KOPT-K1 (cell line): ENCODE measurements around the gene MT1X.

Experiments
- H3K27ac ChIP-seq: fragments of 200-600 bp; sonication (generic); 2 replicates; pipeline ENCODE4 v1.5.1; 2016; ENCODE audit warnings: antibody characterized with exemption, mild to moderate bottlenecking, low read depth, low read length; ENCODE audit not compliant: poor library complexity, severe bottlenecking
- H3K36me3 ChIP-seq: fragments of 200-600 bp; sonication (generic); 2 replicates; pipeline ENCODE4 v1.5.1; 2017; ENCODE audit warnings: antibody characterized with exemption, mild to moderate bottlenecking, low read length, moderate library complexity; ENCODE audit not compliant: insufficient read depth
- H3K9me3 ChIP-seq: fragments of 200-600 bp; sonication (generic); 2 replicates; pipeline ENCODE4 v1.5.1; 2017; ENCODE audit warnings: antibody characterized with exemption, low read length, mild to moderate bottlenecking; ENCODE audit not compliant: insufficient read depth, poor library complexity, severe bottlenecking

The MT1X gene

GRCh38 chr16:56682703-56683397 lies 580 bp downstream of the MT1X start:
- Histone ChIP-seq H3K27ac (peak overlapping the region; percentile 45), H3K36me3 (no peaks in the 10 kb centered on the region), H3K9me3 (peaks cover 10% of the 10 kb centered on the region)

DNA sequence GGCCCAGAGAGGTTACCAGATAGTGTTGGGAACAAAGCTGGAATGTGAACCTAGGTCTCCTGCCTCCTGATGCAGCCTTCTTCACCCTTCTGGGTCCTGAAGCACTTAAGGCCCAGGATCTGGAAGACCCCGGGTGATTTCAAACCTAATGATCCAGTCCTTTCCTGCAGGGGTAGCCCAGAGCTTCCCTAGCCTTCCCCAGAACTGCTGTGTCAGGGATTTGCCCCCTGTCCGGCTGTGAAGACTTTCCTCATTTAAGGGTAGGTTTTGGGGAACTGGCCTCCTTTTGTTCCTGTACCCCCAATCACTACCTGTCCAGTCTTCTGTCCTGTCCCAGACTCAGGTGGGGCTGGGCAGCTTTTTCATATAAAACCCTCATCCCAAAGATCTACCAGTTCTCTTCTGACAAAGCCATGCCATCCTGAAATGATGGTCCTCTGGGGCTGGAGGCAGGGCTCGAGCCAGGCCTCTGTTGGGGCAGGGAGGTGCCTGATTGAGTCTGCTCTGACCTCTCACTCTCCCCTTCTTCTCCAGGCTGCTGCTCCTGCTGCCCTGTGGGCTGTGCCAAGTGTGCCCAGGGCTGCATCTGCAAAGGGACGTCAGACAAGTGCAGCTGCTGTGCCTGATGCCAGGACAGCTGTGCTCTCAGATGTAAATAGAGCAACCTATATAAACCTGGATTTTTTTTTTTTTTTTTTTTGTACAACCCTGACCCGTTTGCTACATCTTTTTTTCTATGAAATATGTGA lies 1.3 kb downstream of the MT1X start:
- no peak overlapping the region for H3K27ac ChIP-seq

DNA sequence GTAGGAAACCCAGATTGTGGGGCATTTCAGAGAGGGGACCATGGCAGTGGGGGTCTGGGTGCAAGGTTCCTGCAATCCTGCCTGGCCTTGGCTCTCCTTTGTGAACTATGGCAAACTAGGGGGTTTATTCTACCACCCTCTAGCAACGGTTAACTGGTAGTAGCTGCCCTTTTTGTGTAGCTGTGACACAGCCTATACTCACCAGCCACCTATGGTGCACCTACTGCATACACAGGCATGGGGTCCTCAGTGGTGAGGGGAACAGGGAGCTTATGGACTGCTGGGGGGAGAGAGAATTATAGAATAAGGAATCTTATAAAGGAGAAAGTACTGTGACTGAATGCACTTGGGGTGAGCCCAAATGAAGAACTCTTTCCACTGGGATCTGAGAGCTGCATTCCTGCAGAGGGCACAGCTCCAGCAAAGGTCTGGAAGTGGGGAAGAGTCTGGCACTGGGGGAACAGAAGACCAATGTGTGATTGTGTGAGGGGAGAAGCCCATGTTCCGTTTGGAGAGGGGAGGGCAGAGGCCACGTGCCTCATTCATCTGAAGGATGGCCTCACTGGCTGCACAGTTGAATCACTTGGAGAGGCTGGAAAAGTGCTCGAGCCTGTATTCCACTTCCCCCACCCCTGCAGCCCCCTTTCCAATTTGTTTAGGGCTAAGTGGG lies 2.1 kb downstream of the MT1X start:
- H3K9me3 ChIP-seq, result peaks cover 10% of the 10 kb centered on the region
- no peak overlapping the region for H3K27ac ChIP-seq
- H3K36me3 ChIP-seq, result no peaks in the 10 kb centered on the region

More for the DNA sequence above, 1.3 kb downstream of the MT1X start:
- H3K9me3 ChIP-seq, result peaks cover 10% of the 10 kb centered on the region
- no peaks in the 10 kb centered on the region for H3K36me3 ChIP-seq

- no peaks in the 10 kb centered on the region for H3K36me3 ChIP-seq
- H3K27ac ChIP-seq, result no peak overlapping the region
- peaks cover 10% of the 10 kb centered on the region for H3K9me3 ChIP-seq
Measured at GRCh38 chr16:56684926-56685590, 2.8 kb downstream of the MT1X start.

GRCh38 chr16:56686758-56687157 lies 4.5 kb downstream of the MT1X start:
- H3K27ac ChIP-seq, result no peak overlapping the region
- peaks cover 10% of the 10 kb centered on the region for H3K9me3 ChIP-seq
- no peaks in the 10 kb centered on the region for H3K36me3 ChIP-seq

- Histone ChIP-seq H3K27ac (no peak overlapping the region), H3K9me3 (peaks cover 10% of the 10 kb centered on the region), H3K36me3 (no peaks in the 10 kb centered on the region)
Measured at GRCh38 chr16:56688762-56689161, 6.5 kb downstream of the MT1X start.

DNA sequence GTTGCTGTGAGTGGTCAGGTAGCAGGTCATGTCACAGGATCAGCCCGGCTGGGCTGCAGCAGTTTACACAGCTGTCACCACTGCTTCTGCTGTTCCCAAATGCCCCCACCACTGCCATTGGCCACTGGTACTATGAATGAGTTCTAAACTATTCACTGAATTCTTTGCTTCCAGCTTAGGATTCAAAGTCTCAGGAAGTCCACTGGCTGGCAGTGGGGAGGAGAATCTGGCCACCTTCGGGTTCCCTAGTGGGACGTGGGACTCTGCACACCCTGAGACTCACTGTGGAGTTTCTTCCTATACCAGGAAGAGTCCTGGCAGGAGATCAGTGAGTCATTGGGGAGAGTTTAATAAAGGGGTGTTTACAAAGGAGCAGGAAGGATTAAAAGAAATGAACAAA lies 6.9 kb downstream of the MT1X start:
- no peaks in the 10 kb centered on the region for H3K36me3 ChIP-seq
- H3K9me3 ChIP-seq, result peaks cover 10% of the 10 kb centered on the region
- H3K27ac ChIP-seq, result no peak overlapping the region

GRCh38 chr16:56690420-56691122 lies 8.3 kb downstream of the MT1X start:
- H3K27ac ChIP-seq, result no peak overlapping the region
- no peaks in the 10 kb centered on the region for H3K36me3 ChIP-seq
- H3K9me3 ChIP-seq, result peaks cover 10% of the 10 kb centered on the region

- H3K36me3 ChIP-seq, result no peaks in the 10 kb centered on the region
- H3K9me3 ChIP-seq, result peaks cover 3% of the 10 kb centered on the region
- no peak overlapping the region for H3K27ac ChIP-seq
Measured at GRCh38 chr16:56691885-56692284, 9.6 kb downstream of the MT1X start.

GRCh38 chr16:56695246-56695645 lies 13.0 kb downstream of the MT1X start:
- Histone ChIP-seq H3K36me3 (no peaks in the 10 kb centered on the region), H3K27ac (no peak overlapping the region), H3K9me3 (no peaks in the 10 kb centered on the region)

DNA sequence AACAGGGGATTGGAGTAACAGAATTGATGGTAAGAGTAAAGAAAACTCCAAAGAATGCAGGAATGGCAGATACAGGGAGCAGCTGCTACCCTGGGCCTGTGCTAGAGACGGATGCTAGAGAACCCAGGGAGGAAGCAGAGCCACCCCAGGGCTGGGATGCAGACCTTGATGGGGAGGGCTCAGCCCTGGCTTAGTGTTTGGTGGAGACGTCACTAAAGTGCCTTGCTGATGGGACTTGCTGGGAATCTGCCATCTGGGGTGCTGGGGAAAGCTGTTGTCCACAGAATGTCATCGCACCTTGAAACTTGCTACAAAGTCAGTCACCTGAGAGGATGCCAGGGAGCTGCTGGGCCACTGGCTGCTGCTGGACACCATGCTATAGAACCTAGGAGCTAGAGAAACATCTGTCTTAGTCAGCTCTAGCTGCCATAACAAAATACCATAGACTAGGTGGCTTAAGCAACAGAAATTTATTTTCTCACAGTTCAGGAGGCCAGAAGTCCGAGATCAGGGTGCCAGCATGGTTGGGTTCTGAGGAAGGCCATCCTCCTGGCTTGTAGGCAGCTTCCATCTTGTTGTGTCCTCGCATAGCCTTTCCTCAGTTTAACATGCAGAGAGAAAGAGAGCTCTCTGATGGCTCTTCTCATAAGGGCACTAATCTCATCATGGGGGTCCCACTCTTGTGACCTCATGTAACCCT lies 15.3 kb downstream of the MT1X start:
- no peak overlapping the region for H3K27ac ChIP-seq
- H3K36me3 ChIP-seq, result no peaks in the 10 kb centered on the region
- no peaks in the 10 kb centered on the region for H3K9me3 ChIP-seq

- no peaks in the 10 kb centered on the region for H3K9me3 ChIP-seq
Measured at GRCh38 chr16:56700195-56700594, 17.9 kb downstream of the MT1X start.

DNA sequence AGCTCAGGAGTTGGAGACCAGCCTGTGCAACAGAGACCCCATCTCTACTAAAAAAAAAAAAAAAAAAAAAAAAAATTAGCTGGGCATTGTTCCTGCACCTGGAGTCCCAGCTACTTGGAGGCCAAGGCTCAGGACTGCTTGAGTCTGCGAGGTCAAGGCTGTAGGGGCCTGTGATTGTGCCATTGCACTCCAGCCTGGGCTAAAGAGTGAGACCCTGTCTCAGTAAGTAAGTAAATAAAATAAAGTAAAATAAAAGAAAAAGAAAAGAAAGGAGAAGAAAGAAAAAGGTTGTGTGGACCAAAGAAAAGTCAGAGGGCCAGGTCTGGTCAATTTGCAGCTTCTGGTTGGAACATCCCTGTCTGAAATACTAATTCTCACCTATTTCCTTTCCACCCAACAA lies 18.4 kb downstream of the MT1X start:
- Histone ChIP-seq H3K9me3 (no peaks in the 10 kb centered on the region), H3K27ac (no peak overlapping the region), H3K36me3 (no peaks in the 10 kb centered on the region)

More at GRCh38 chr16:56700195-56700594, 17.9 kb downstream of the MT1X start:
- H3K27ac ChIP-seq, result no peak overlapping the region
- no peaks in the 10 kb centered on the region for H3K36me3 ChIP-seq

GRCh38 chr16:56701534-56701933 lies 19.3 kb downstream of the MT1X start:
- Histone ChIP-seq H3K27ac (no peak overlapping the region), H3K9me3 (no peaks in the 10 kb centered on the region), H3K36me3 (no peaks in the 10 kb centered on the region)
